K562 (cell line): ENCODE results near the gene APEX1. TPM values are rescaled to one million over a fixed set of nuclear protein-coding genes. Genes with fewer than 3 reads are reported as not detected.

Experiments used
- ATAC-seq: fragments of 200-7000 bp; cut with Tn5 transposase; 3 replicates; pipeline ENCODE4 v1.9.1; 2020; ENCODE audit warnings: moderate library complexity
- BruUV-seq: library from RNA; stranded (reverse); fragments of 400-500 nt; replicated peaks from 2 replicates; lab custom pipeline; 2021; lab: Mats Ljungman, UMichigan
- CTCF ChIA-PET: fragments of 300-600 bp; formaldehyde crosslinking; extraction: SDS; loops from one replicate; lab custom pipeline; 2021; ENCODE audit warnings: low intra/inter-chr PET ratio; lab: Yijun Ruan, JAX
- POLR2A ChIA-PET: fragments of 300-600, 350-650 bp; sonication (Branson Sonifier 250); formaldehyde crosslinking; extraction: SDS; loops from one replicate; lab custom pipeline; 2021; ENCODE audit warnings: antibody characterized with exemption, inconsistent platforms; lab: Yijun Ruan, JAX
- DNase-seq, 4 experiments: peaks; one replicate each; pipeline versions ENCODE4 v3.0.0 to v3.0.0-alpha.2; 2011 to 2018; ENCODE audit warnings: low spot score in 3 of 4, mixed read lengths in 3 of 4; ENCODE audit errors: extremely low read depth in 1 of 4
- FAIRE-seq: peaks from 2 replicates; lab custom pipeline; 2011; peaks lifted over from hg19 to GRCh38; lab: Jason Lieb, UNC
- H2AFZ ChIP-seq: 2 replicates; pipeline ENCODE4 v1.6.0; 2011; ENCODE audit warnings: low read depth, low read length, control low read depth, inconsistent platforms
- H3K27ac ChIP-seq: fragments of 200-600 bp; 3 replicates; pipeline ENCODE4 v1.8.0; 2011; ENCODE audit warnings: low read depth, mild to moderate bottlenecking, control low read depth, inconsistent platforms, low read length, moderate library complexity, mixed read lengths; ENCODE audit errors: extremely low read depth
- H3K27me3 ChIP-seq, 2 experiments: fragments of 300-600 bp in 1 of 2; 2 replicates in 1 of 2; 3 replicates in 1 of 2; pipeline versions ENCODE4 v1.6.0 to v1.8.0; 2011; ENCODE audit warnings: inconsistent platforms in 2 of 2, low read length in 2 of 2, mild to moderate bottlenecking in 1 of 2, mixed read lengths in 1 of 2, moderate library complexity in 1 of 2; ENCODE audit not compliant: control insufficient read depth in 2 of 2, insufficient read depth in 2 of 2
- H3K36me3 ChIP-seq: fragments of 300-600 bp; 3 replicates; pipeline ENCODE4 v1.8.0; 2011; ENCODE audit warnings: mild to moderate bottlenecking, low read length, inconsistent platforms; ENCODE audit not compliant: control insufficient read depth, insufficient read depth
- H3K4me1 ChIP-seq, 2 experiments: fragments of 200-600 bp in 1 of 2; replicated peaks in 1 of 2; 2 replicates in 1 of 2; 3 replicates in 1 of 2; pipeline versions ENCODE4 v1.5.1 to v1.8.0; 2011; ENCODE audit warnings: inconsistent platforms in 2 of 2, low read length in 2 of 2, mild to moderate bottlenecking in 1 of 2, mixed read lengths in 1 of 2, moderate library complexity in 1 of 2; ENCODE audit not compliant: control insufficient read depth in 2 of 2, insufficient read depth in 2 of 2
- H3K4me2 ChIP-seq: 2 replicates; pipeline ENCODE4 v1.6.1; 2011; ENCODE audit warnings: low read length, control low read depth, inconsistent platforms, mixed read lengths; ENCODE audit not compliant: insufficient read depth
- H3K4me3 ChIP-seq: fragments of 200-600 bp; sonication (generic), shearing (Covaris generic); 2 replicates; pipeline ENCODE4 v1.5.1; 2016; ENCODE audit warnings: control low read depth, inconsistent platforms
- H3K79me2 ChIP-seq: fragments of 200-600 bp; 3 replicates; pipeline ENCODE4 v1.8.0; 2011; ENCODE audit warnings: low read length, inconsistent platforms; ENCODE audit not compliant: control insufficient read depth, insufficient read depth
- H3K9ac ChIP-seq, 2 experiments: 2 replicates each; pipeline versions ENCODE4 v1.6.0 to v1.6.1; 2011; ENCODE audit warnings: low read depth in 2 of 2, low read length in 2 of 2, control low read depth in 1 of 2, inconsistent platforms in 1 of 2, mild to moderate bottlenecking in 1 of 2, mixed read lengths in 1 of 2; ENCODE audit not compliant: insufficient read depth in 1 of 2
- H3K9me1 ChIP-seq: one replicate; pipeline ENCODE4 v1.6.0; 2011; ENCODE audit warnings: inconsistent platforms, mild to moderate bottlenecking, low read length, moderate library complexity; ENCODE audit not compliant: control insufficient read depth, insufficient read depth
- H3K9me3 ChIP-seq: replicated peaks from 2 replicates; pipeline ENCODE4 v1.5.1; 2011; ENCODE audit warnings: low read depth, low read length, inconsistent platforms; ENCODE audit not compliant: control insufficient read depth, insufficient read depth
- H4K20me1 ChIP-seq: replicated peaks from 2 replicates; pipeline ENCODE4 v1.6.1; 2011; ENCODE audit warnings: low read length, inconsistent platforms, mixed read lengths; ENCODE audit not compliant: control insufficient read depth, insufficient read depth
- ARID3B ChIP-seq: fragments of 250-450 bp; sonication (Bioruptor Pico); IDR thresholded peaks from 2 replicates; pipeline ENCODE4 v1.4.0; 2020; ENCODE audit warnings: borderline replicate concordance
- C11orf30 ChIP-seq: fragments of 450-650 bp; IDR thresholded peaks from 2 replicates; pipeline ENCODE4 v1.6.1; 2016; ENCODE audit warnings: low read depth, mild to moderate bottlenecking
- E4F1 ChIP-seq: fragments of 250-450 bp; sonication (Bioruptor Pico); IDR thresholded peaks from 2 replicates; pipeline ENCODE4 v1.5.0; 2021; ENCODE audit warnings: mild to moderate bottlenecking, borderline replicate concordance
- EZH2 ChIP-seq: IDR thresholded peaks from 2 replicates; pipeline ENCODE4 v1.6.1; 2012; ENCODE audit warnings: low read depth, mild to moderate bottlenecking, inconsistent platforms, low read length, borderline replicate concordance
- FOXK2 ChIP-seq, 2 experiments: fragments of 450-650 bp; IDR thresholded peaks in 1 of 2; conservative IDR thresholded peaks in 1 of 2; 2 replicates each; pipeline ENCODE4 v1.6.1; 2016; ENCODE audit warnings: low read depth in 2 of 2, mild to moderate bottlenecking in 1 of 2
- HNRNPUL1 ChIP-seq: fragments of 200-400 bp; formaldehyde crosslinking; IDR thresholded peaks from 2 replicates; pipeline ENCODE4 v1.6.1; 2017; ENCODE audit warnings: low read length
- MAFK ChIP-seq: IDR thresholded peaks from 2 replicates; pipeline ENCODE4 v1.6.1; 2011; ENCODE audit warnings: low read length, improper control_type of control experiment
- MCM3 ChIP-seq: fragments of 450-650 bp; IDR thresholded peaks from 2 replicates; pipeline ENCODE4 v1.6.1; 2016
- MTA2 ChIP-seq: fragments of 450-650 bp; IDR thresholded peaks from 2 replicates; pipeline ENCODE4 v1.6.1; 2016; ENCODE audit warnings: low read depth
- NCOR1 ChIP-seq: fragments of 450-650 bp; IDR thresholded peaks from 2 replicates; pipeline ENCODE4 v1.6.1; 2016; ENCODE audit warnings: mild to moderate bottlenecking, moderate library complexity
- SMAD3 ChIP-seq: fragments of 450-650 bp; formaldehyde crosslinking; conservative IDR thresholded peaks from 2 replicates; pipeline ENCODE4 v1.4.0; 2020; ENCODE audit warnings: mild to moderate bottlenecking
- SMARCC2 ChIP-seq: fragments of 450-650 bp; IDR thresholded peaks from 2 replicates; pipeline ENCODE4 v1.6.1; 2017; ENCODE audit warnings: antibody characterized with exemption, moderate library complexity, mild to moderate bottlenecking, low read depth
- SMARCE1 ChIP-seq: fragments of 450-650 bp; IDR thresholded peaks from 2 replicates; pipeline ENCODE4 v1.7.1; 2016; ENCODE audit warnings: mild to moderate bottlenecking
- SNAPC5 ChIP-seq: fragments of 250-450 bp; sonication (Bioruptor Pico); IDR thresholded peaks from 2 replicates; pipeline ENCODE4 v1.8.0; 2021; ENCODE audit warnings: moderate library complexity, mild to moderate bottlenecking, inconsistent platforms
- TCF3 ChIP-seq: sonication (generic); formaldehyde crosslinking; IDR thresholded peaks from 2 replicates; pipeline ENCODE4 v1.4.0; 2020; ENCODE audit warnings: mild to moderate bottlenecking, missing genetic modification reagents
- ZNF778 ChIP-seq: fragments of 450-650 bp; formaldehyde crosslinking; IDR thresholded peaks from 2 replicates; pipeline ENCODE4 v1.4.0; 2020; ENCODE audit warnings: mild to moderate bottlenecking, moderate library complexity
- WGBS: fragments of 100-300 bp; shearing (Covaris generic); methylation state at CpG from one replicate; pipeline ENCODE4 v1.1.6; 2016; ENCODE audit warnings: low coverage, mixed read lengths; ENCODE audit not compliant: insufficient coverage; ENCODE audit errors: missing lambda C conversion rate; 5-methylcytosine and 5-hydroxymethylcytosine counted together
- in situ Hi-C: fragments of 300-500 bp; cut with MboI; formaldehyde crosslinking; loops from 4 replicates; pipeline ENCODE4 v1.15.0; 2018; ENCODE audit warnings: inconsistent platforms, mixed read lengths
- intact Hi-C: fragments of 100-400 bp; cut with micrococcal nuclease; formaldehyde crosslinking; loops from 2 replicates; pipeline ENCODE4 v1.14.2; 2022
- polyA plus RNA-seq, 8 experiments: library from polyadenylated mRNA; depleted of rRNA in 4 of 8; stranded (reverse) in 5 of 8; unstranded in 3 of 8; fragments of >200 nt; fragmentation: Nextera tagmentation in 2 of 8; fragmentation: Illumina TruSeq in 1 of 8; extraction: Ambion mirVana in 2 of 8; extraction: Trizol in 1 of 8; gene quantifications; 2 replicates each; pipeline versions ENCODE4 v1.2.1 to v1.2.3, GENCODE V29; 2011 to 2014; ENCODE audit warnings: inconsistent platforms in 1 of 8, missing spikeins in 1 of 8
- total RNA-seq, 7 experiments: library from RNA; depleted of rRNA in 6 of 7; stranded (reverse); fragments of >200 nt in 6 of 7; fragmentation: Illumina TruSeq in 2 of 7; extraction: Trizol in 2 of 7; gene quantifications; 2 replicates each; pipeline versions ENCODE4 v1.2.1 to v1.2.3, GENCODE V29; 2011 to 2021; ENCODE audit warnings: low replicate concordance in 1 of 7

The APEX1 gene
- total and polyA plus RNA-seq, 9 of the 15 experiments (the other 6 are each of a cell fraction or from before 2014, with no cell fraction given) = 50.2 to 274 (median 158) TPM

GRCh38 chr14:20478894-20479293 lies 23.9 kb downstream of the APEX1 start (continued):
- TF ChIP-seq TCF3 (CRISPR knock-in tag) (peak; percentile 45; the same call in 1 of the 2 replicates), EZH2 (no peak), MCM3 (no peak), SMAD3 (CRISPR knock-in tag) (no peak), HNRNPUL1 (no peak), E4F1 (CRISPR knock-in tag) (no peak), SNAPC5 (no peak)

GRCh38 chr14:20482382-20482781 lies 27.4 kb downstream of the APEX1 start:
- Histone ChIP-seq H3K27me3 (no peaks in the 10 kb centered on the region), H3K9me3 (no peaks in the 10 kb centered on the region), H3K79me2 (no peaks in the 10 kb centered on the region), H2AFZ (peak overlapping the region; percentile 70), H3K9ac (peak overlapping the region in 1 of 2 experiments; percentile 35; a peak in 1 of 4 replicates), H3K27ac (peak overlapping the region; percentile 59; the same call in 2 of the 3 replicates), H3K4me2 (peak overlapping the region; percentile 31), H3K36me3 (peaks cover 15% of the 10 kb centered on the region; the same call in 1 of the 3 replicates), H3K4me1 (peaks cover 7 to 54% of the 10 kb centered on the region in 2 experiments; a peak in 4 of 5 replicates), H3K9me1 (no peaks in the 10 kb centered on the region), H4K20me1 (no peaks in the 10 kb centered on the region), H3K4me3 (no peak overlapping the region)
- ChIA-PET POLR2A (interaction anchor here (0.5 to 3.7 kb wide), 5 partner anchors 11 to 32 kb away, joined by 3 to 30 read pairs (median 3); partner anchors contain the start of genes APEX1, OSGEP, PIP4P1 and PNP), CTCF (no interaction called here)
- in situ Hi-C loops = no loop called here
- no TSS peak for BruUV-seq
- ATAC-seq = peak; percentile 52
- WGBS = 0% methylated on average over 5 of the region's 5 CpGs
- intact Hi-C loops = no loop called here
- FAIRE-seq = peak; percentile 67
- DNase-seq = peak; percentile 29 to 63 (median 39)
- TF ChIP-seq MTA2 (peak; percentile 67), MAFK (peak; percentile 40; the same call in 1 of the 2 replicates), NCOR1 (peak; percentile 62), TCF3 (CRISPR knock-in tag) (peak; percentile 73), ARID3B (CRISPR knock-in tag) (no peak), SMARCE1 (peak; percentile 88), C11orf30 (peak; percentile 22; the same call in 1 of the 2 replicates), FOXK2 (conservative IDR thresholded peaks at IDR 0.05 in 1 of 2, IDR thresholded peaks at IDR 0.05 in 1 of 2; ENCODE audit: low read depth in 2 of 2) (0 out of 4 replicates have a peak, but pooled peaks of 1 of the 2 experiments have one; percentile 24), SMARCC2 (peak; percentile 86), ZNF778 (CRISPR knock-in tag) (no peak)
